Endodermal cell (in vitro differentiated cells): ENCODE measurements around the gene RRP1. TPM values are rescaled to one million over a fixed set of nuclear protein-coding genes. Genes with fewer than 3 reads are reported as not detected.

Experiments used
- DNase-seq: peaks from one replicate; pipeline ENCODE4 v3.0.0-alpha.2; 2017
- H3K27ac ChIP-seq: 2 replicates; pipeline ENCODE4 v1.5.1; 2013; ENCODE audit warnings: mild to moderate bottlenecking, low read depth, low read length, moderate library complexity
- H3K27me3 ChIP-seq: 2 replicates; pipeline ENCODE4 v1.6.1; 2013; ENCODE audit warnings: mild to moderate bottlenecking, low read length, moderate library complexity; ENCODE audit not compliant: insufficient read depth, control insufficient read depth, poor library complexity, severe bottlenecking
- H3K36me3 ChIP-seq: 2 replicates; pipeline ENCODE4 v1.7.0; 2013; ENCODE audit warnings: mild to moderate bottlenecking, low read length, moderate library complexity; ENCODE audit not compliant: control insufficient read depth, insufficient read depth
- H3K4me1 ChIP-seq: one replicate; pipeline ENCODE4 v1.7.0; 2013; ENCODE audit warnings: low read length; ENCODE audit not compliant: control insufficient read depth, insufficient read depth
- H3K4me3 ChIP-seq: 2 replicates; pipeline ENCODE4 v1.5.1; 2013; ENCODE audit warnings: mild to moderate bottlenecking, low read length, moderate library complexity
- H3K9ac ChIP-seq: 2 replicates; pipeline ENCODE4 v1.6.1; 2013; ENCODE audit warnings: mild to moderate bottlenecking, low read length, moderate library complexity; ENCODE audit not compliant: poor library complexity, severe bottlenecking; ENCODE audit errors: extremely low read depth
- H3K9me3 ChIP-seq: 2 replicates; pipeline ENCODE4 v1.6.1; 2013; ENCODE audit warnings: mild to moderate bottlenecking, low read length, moderate library complexity; ENCODE audit not compliant: control insufficient read depth
- H3K27ac Mint-ChIP-seq: 2 replicates; pipeline ENCODE4 v1.8.0; 2020; ENCODE audit warnings: mixed read lengths
- H3K27me3 Mint-ChIP-seq: 2 replicates; pipeline ENCODE4 v1.8.0; 2021; ENCODE audit warnings: mild to moderate bottlenecking, mixed read lengths; ENCODE audit not compliant: insufficient read depth
- H3K36me3 Mint-ChIP-seq: 2 replicates; pipeline ENCODE4 v1.8.0; 2020; ENCODE audit warnings: low read depth, mixed read lengths
- H3K4me1 Mint-ChIP-seq: 2 replicates; pipeline ENCODE4 v1.8.0; 2020; ENCODE audit warnings: mixed read lengths
- H3K4me3 Mint-ChIP-seq: 2 replicates; pipeline ENCODE4 v1.8.0; 2020; ENCODE audit warnings: mild to moderate bottlenecking, moderate library complexity, mixed read lengths
- H3K9me3 Mint-ChIP-seq: 2 replicates; pipeline ENCODE4 v1.8.0; 2020; ENCODE audit warnings: mild to moderate bottlenecking, mixed read lengths
- WGBS, 2 experiments: methylation state at CpG; one replicate each; pipeline versions ENCODE4 v1.1.5 to v1.1.7; 2013; ENCODE audit warnings: missing lambda C conversion rate in 2 of 2, mixed read lengths in 1 of 2; ENCODE audit not compliant: insufficient coverage in 1 of 2, insufficient read length in 1 of 2; 5-methylcytosine and 5-hydroxymethylcytosine counted together
- total RNA-seq, 2 donors: library from RNA; stranded (reverse); fragmentation: NEBNext Ultra II Directional in 1 of 2; extraction: Animal tissue kit (Norgen Biotek cat#: 25700) in 1 of 2; gene quantifications; 2 replicates in 1 of 2; 3 replicates in 1 of 2; pipeline ENCODE4 v1.2.1, GENCODE V29; 2021
- TF ChIP-seq, protein P1 (sequence below): fragments of 200-600 bp; sonication (generic); conservative IDR thresholded peaks from 2 replicates; pipeline ENCODE4 v1.5.0; 2021; ENCODE audit warnings: antibody characterized with exemption, mild to moderate bottlenecking

RRP1 gene
- total RNA-seq, 2 donors from 2014 or later = 36.4 to 36.7 TPM

DNA sequence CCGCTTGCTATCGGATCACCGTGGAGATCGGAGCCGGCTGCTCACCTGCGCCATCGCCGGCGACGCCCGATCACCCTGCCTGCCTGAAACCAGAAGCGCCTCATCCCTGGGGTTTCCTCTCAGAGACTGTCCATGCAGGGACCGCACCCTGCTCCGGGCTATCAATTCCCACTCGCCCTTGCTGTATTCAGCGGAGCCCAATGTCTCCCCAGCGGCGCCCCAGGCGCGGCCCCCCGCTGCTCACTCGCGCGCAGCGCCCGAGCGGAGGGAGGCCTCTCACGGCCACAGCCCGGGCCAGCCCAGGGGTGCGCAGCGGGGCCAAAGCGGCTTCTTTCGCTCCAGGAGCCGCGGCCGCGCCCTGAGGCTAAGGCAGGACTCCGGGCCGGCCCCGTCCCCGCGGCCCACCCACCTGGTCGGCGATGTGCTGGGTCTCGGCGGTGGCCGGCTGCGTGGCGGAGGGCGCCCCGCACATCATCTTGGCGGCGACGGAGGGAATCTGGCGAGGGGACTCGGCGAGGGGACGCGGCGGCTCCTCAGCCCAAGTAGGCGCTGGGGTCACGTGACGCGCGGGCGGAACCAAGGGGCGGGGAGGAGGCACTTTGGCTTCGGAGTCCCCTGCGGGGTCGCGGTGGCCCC, 13.5 kb upstream of the RRP1 start, which contains the start of gene CSTB:
CSTB (minus strand) TSS at position 514 of the 636 bp plus-strand sequence; CDS start at position 475, 39 bp downstream.
- TF ChIP-seq, protein P1, sequence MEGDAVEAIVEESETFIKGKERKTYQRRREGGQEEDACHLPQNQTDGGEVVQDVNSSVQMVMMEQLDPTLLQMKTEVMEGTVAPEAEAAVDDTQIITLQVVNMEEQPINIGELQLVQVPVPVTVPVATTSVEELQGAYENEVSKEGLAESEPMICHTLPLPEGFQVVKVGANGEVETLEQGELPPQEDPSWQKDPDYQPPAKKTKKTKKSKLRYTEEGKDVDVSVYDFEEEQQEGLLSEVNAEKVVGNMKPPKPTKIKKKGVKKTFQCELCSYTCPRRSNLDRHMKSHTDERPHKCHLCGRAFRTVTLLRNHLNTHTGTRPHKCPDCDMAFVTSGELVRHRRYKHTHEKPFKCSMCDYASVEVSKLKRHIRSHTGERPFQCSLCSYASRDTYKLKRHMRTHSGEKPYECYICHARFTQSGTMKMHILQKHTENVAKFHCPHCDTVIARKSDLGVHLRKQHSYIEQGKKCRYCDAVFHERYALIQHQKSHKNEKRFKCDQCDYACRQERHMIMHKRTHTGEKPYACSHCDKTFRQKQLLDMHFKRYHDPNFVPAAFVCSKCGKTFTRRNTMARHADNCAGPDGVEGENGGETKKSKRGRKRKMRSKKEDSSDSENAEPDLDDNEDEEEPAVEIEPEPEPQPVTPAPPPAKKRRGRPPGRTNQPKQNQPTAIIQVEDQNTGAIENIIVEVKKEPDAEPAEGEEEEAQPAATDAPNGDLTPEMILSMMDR = peak; percentile 14
- H3K36me3 ChIP-seq = peaks cover 18% of the 10 kb centered on the region
- DNase-seq = peak; percentile 95
- peaks cover 22% of the 10 kb centered on the region for H3K36me3 Mint-ChIP-seq
- peak within 1 kb of the TSS; percentile 66 for H3K27ac ChIP-seq
- H3K27me3 ChIP-seq = no peaks in the 10 kb centered on the region
- H3K27me3 Mint-ChIP-seq = no peaks in the 10 kb centered on the region
- peak within 1 kb of the TSS; percentile 91 for H3K4me3 ChIP-seq
- 0% methylated on average over 5 to 71 of the region's 71 CpGs for WGBS, 2 experiments
- H3K27ac Mint-ChIP-seq = peak within 1 kb of the TSS; percentile 74
- no peaks in the 10 kb centered on the region for H3K9me3 ChIP-seq
- H3K4me1 Mint-ChIP-seq = peaks cover 34% of the 10 kb centered on the region
- peak within 1 kb of the TSS; percentile 72 for H3K9ac ChIP-seq
- peak within 1 kb of the TSS; percentile 87 for H3K4me3 Mint-ChIP-seq
- no peaks in the 10 kb centered on the region for H3K9me3 Mint-ChIP-seq
- H3K4me1 ChIP-seq = no peaks in the 10 kb centered on the region

DNA sequence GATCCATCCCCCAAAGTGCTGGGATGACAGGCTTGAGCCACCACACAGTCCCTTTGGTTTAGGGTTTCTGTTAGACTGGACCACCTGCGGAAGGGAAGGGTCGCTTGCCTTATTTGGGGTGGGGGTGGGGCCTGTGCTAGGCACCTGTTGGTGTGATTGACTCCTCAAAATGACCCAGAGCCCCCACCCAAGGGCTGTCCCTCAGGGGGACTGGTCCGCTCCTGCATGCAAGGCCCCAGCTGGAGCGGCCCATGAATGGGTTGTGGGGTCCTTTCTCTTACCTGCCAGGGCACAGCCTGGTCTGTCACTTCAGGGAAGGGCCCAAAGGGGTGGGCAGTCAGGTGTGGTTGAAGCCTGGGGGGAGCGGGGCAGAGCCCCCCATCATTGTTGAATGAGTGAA, 11.4 kb upstream of the RRP1 start:
- DNase-seq = no peak
- Mint-ChIP-seq H3K27me3 (no peaks in the 10 kb centered on the region), H3K9me3 (no peaks in the 10 kb centered on the region), H3K27ac (no peak overlapping the region), H3K4me3 (no peak overlapping the region), H3K4me1 (peaks cover 18% of the 10 kb centered on the region), H3K36me3 (peaks cover 21% of the 10 kb centered on the region)
- H3K9ac ChIP-seq = no peak overlapping the region
- no peak overlapping the region for H3K4me3 ChIP-seq
- no peaks in the 10 kb centered on the region for H3K27me3 ChIP-seq
- H3K9me3 ChIP-seq = no peaks in the 10 kb centered on the region
- TF ChIP-seq, protein P1 = no peak
- peaks cover 13% of the 10 kb centered on the region for H3K36me3 ChIP-seq
- 95 to 100% methylated on average over 3 to 5 of the region's 5 CpGs for WGBS, 2 experiments
- no peak overlapping the region for H3K27ac ChIP-seq
- no peaks in the 10 kb centered on the region for H3K4me1 ChIP-seq

DNA sequence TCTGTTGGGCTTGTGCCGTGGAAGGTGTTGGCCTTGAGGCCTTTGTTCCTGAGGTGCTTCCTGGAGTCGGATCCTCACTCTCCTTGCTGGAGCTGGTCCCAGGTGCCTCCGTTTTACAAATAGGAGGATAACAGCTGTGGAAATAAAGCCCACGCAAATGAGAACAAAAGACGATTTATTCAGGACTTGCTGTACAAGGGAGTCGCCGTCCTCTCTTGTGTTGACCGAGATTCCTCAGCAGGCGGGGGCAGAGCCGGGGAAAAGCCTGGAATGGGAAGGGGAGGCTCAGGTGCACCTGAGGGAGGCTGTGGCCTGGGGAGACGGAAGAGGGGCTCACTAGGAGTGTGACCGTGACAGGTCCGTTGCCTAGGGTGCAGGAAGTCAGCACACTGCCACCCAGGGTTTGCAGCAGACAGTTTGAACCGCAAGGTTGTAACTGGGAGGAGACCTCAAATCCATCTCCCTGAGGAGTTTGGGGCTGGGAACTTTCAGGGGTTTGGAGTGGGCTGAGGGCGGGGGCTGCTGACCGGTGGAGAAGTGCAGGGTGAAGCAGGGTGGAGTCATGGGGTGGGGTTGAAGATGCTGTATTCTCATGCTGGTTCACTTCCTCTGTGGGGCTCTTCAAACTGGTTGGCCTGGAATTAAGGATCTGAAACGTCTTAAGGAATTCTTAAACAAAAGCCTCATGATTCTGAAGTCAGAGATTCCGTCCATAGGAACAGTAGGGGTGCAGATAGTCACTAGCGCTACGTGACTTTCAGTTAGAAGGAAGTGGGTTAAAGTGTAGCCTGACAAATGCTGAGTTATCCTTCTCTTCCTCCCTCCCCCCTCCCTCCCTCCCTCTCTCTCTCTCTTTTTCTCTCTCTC, 10.7 kb upstream of the RRP1 start:
- no peak overlapping the region for H3K9ac ChIP-seq
- H3K9me3 ChIP-seq = no peaks in the 10 kb centered on the region
- H3K4me3 ChIP-seq = no peak overlapping the region
- Mint-ChIP-seq H3K9me3 (no peaks in the 10 kb centered on the region), H3K27ac (peak overlapping the region; percentile 22), H3K36me3 (peaks cover 14% of the 10 kb centered on the region), H3K4me1 (peaks cover 14% of the 10 kb centered on the region), H3K27me3 (no peaks in the 10 kb centered on the region), H3K4me3 (no peak overlapping the region)
- no peak overlapping the region for H3K27ac ChIP-seq
- TF ChIP-seq, protein P1 = no peak
- no peak for DNase-seq
- H3K4me1 ChIP-seq = no peaks in the 10 kb centered on the region
- WGBS, 2 experiments = 69 to 70% methylated on average over 16 to 20 of the region's 20 CpGs
- no peaks in the 10 kb centered on the region for H3K27me3 ChIP-seq
- H3K36me3 ChIP-seq = peaks cover 5% of the 10 kb centered on the region
